ENCODE results near the gene SRGAP3. TPM values are rescaled to one million over a fixed set of nuclear protein-coding genes. Genes with fewer than 3 reads are reported as not detected.

The SRGAP3 gene
- total RNA-seq, 1 donor from 2014 or later, result 89.5 TPM

GRCh38 chr3:8963137-8963853, 286.2 kb downstream of the SRGAP3 start, which contains the start of gene RAD18:
RAD18 (minus strand) TSS chr3:8963472; CDS start chr3:8963385, 87 bp downstream.
- DNase-seq, result peak; percentile 81

- DNase-seq, result no peak
Measured at GRCh38 chr3:8962226-8962861, 287.1 kb downstream of the SRGAP3 start.

GRCh38 chr3:8959668-8960067, 289.8 kb downstream of the SRGAP3 start:
- no peak for DNase-seq

GRCh38 chr3:8954938-8955763, 294.3 kb downstream of the SRGAP3 start:
- no peak for DNase-seq

GRCh38 chr3:8953313-8953712, 296.1 kb downstream of the SRGAP3 start:
- DNase-seq, result no peak

GRCh38 chr3:8952130-8952529, 297.3 kb downstream of the SRGAP3 start:
- no peak for DNase-seq

GRCh38 chr3:8945890-8946600, 303.4 kb downstream of the SRGAP3 start:
- DNase-seq, result no peak

- DNase-seq, result no peak
Measured at GRCh38 chr3:8942746-8943488, 306.5 kb downstream of the SRGAP3 start.

- no peak for DNase-seq
Measured at GRCh38 chr3:8942115-8942514, 307.3 kb downstream of the SRGAP3 start.

GRCh38 chr3:8938021-8938420, 311.4 kb downstream of the SRGAP3 start:
- no peak for DNase-seq

GRCh38 chr3:8937064-8938020, 312.1 kb downstream of the SRGAP3 start:
- no peak for DNase-seq

GRCh38 chr3:8932507-8932906, 316.9 kb downstream of the SRGAP3 start:
- no peak for DNase-seq

- DNase-seq, result no peak
Measured at GRCh38 chr3:8931342-8931741, 318.1 kb downstream of the SRGAP3 start.

Small RNA genes lying within 50 kb of the gene (small RNA-seq; reads per million reads assigned to genes)
- gene RF00416, result not detected

Other genes with a start within 250 kb of the SRGAP3 start
- gene THUMPD3, start 113.4 kb upstream of the SRGAP3 start, total RNA-seq, result 84.4 TPM
- gene SETD5, start 148.0 kb upstream of the SRGAP3 start, total RNA-seq, result 38.1 TPM